ENCODE results near the gene PTPN2.

The PTPN2 gene

DNA sequence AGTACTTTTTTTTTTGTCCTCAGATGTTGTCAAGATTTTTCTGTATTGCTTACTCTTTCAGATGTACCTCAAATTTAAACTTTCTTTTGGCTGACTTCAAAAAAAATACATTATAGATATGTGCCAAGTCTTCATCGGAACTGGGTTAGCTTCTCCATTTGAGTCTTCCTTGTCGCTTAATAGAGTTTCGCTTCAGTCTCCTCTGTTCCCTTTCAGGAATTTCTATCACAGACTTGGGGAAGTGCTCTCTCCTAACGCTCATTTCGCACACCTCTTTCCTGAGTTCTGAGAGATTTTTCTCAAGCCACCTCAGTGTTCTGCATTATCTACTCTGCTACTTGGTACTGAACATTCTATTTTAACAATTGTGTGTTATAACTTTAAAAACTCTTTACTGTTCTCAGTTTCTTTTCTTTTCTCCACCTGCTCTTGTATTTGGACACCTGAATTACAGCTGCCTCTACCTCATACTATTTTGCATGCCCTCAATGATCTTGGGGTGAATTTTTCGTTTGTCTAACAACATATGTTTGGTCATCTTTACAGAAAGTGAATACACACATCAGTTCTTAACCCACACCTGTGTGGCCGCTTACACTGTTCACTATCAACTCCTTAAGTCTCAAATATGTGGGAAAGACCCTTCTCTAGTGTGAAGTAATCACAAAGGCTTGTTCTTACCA, 16.5 kb downstream of the PTPN2 start:
- TF ChIP-seq POLR2A (IDR thresholded peaks at IDR 0.05; ENCODE audit: low read depth, low read length) (no peak), TAF1 (IDR thresholded peaks at IDR 0.05; ENCODE audit: borderline replicate concordance, low read depth, low read length) (no peak), POLR2AphosphoS5 (IDR thresholded peaks at IDR 0.05; ENCODE audit: low read depth, low read length) (no peak)
- FAIRE-seq: peak; percentile 30

GRCh38 chr18:12863687-12864216, 20.3 kb downstream of the PTPN2 start:
- DNase-seq (ENCODE audit: insufficient read length) (no peak), FAIRE-seq (no peak)
- no peak for TF ChIP-seq POLR2A (IDR thresholded peaks at IDR 0.05; ENCODE audit: low read depth, low read length)
- TF ChIP-seq POLR2AphosphoS5 (IDR thresholded peaks at IDR 0.05; ENCODE audit: low read depth, low read length): no peak
- TF ChIP-seq TAF1 (IDR thresholded peaks at IDR 0.05; ENCODE audit: borderline replicate concordance, low read depth, low read length): no peak

More for the DNA sequence above, 16.5 kb downstream of the PTPN2 start:
- DNase-seq (ENCODE audit: insufficient read length): no peak

GRCh38 chr18:12862874-12863482, 21.1 kb downstream of the PTPN2 start:
- DNase-seq (ENCODE audit: insufficient read length) (no peak), FAIRE-seq (no peak)
- no peak for TF ChIP-seq POLR2A (IDR thresholded peaks at IDR 0.05; ENCODE audit: low read depth, low read length)
- no peak for TF ChIP-seq TAF1 (IDR thresholded peaks at IDR 0.05; ENCODE audit: borderline replicate concordance, low read depth, low read length)
- TF ChIP-seq POLR2AphosphoS5 (IDR thresholded peaks at IDR 0.05; ENCODE audit: low read depth, low read length): no peak

DNA sequence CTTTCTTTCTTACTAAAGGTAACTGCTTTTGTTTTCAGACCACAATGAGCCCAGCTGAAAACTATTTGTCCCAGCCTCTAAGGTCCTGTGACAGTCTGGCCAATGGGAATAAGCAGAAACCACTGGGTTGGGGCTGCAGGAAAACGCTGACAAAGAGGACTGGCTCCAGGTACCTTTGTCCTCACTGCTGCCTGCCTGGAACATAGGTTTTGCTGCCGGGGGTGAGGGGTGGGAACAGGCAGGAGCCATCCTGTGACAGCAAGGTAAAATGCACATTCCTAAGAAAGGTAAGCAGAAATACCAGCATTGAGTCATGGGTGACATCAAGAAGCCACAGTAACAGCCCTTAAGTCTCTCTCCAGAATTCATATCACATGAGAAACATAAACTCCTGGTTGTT, 21.6 kb downstream of the PTPN2 start:
- DNase-seq (ENCODE audit: insufficient read length): no peak
- no peak for FAIRE-seq
- TF ChIP-seq POLR2AphosphoS5 (IDR thresholded peaks at IDR 0.05; ENCODE audit: low read depth, low read length): no peak
- no peak for TF ChIP-seq TAF1 (IDR thresholded peaks at IDR 0.05; ENCODE audit: borderline replicate concordance, low read depth, low read length)
- no peak for TF ChIP-seq POLR2A (IDR thresholded peaks at IDR 0.05; ENCODE audit: low read depth, low read length)

- no peak for TF ChIP-seq POLR2AphosphoS5 (IDR thresholded peaks at IDR 0.05; ENCODE audit: low read depth, low read length)
- no peak for TF ChIP-seq TAF1 (IDR thresholded peaks at IDR 0.05; ENCODE audit: borderline replicate concordance, low read depth, low read length)
- no peak for TF ChIP-seq POLR2A (IDR thresholded peaks at IDR 0.05; ENCODE audit: low read depth, low read length)
- DNase-seq (ENCODE audit: insufficient read length): no peak
- no peak for FAIRE-seq
Observed at GRCh38 chr18:12861637-12862036, 22.4 kb downstream of the PTPN2 start.

GRCh38 chr18:12860530-12860929, 23.5 kb downstream of the PTPN2 start:
- no peak for TF ChIP-seq TAF1 (IDR thresholded peaks at IDR 0.05; ENCODE audit: borderline replicate concordance, low read depth, low read length)
- no peak for TF ChIP-seq POLR2A (IDR thresholded peaks at IDR 0.05; ENCODE audit: low read depth, low read length)
- TF ChIP-seq POLR2AphosphoS5 (IDR thresholded peaks at IDR 0.05; ENCODE audit: low read depth, low read length): no peak
- no peak for DNase-seq (ENCODE audit: insufficient read length)
- no peak for FAIRE-seq

GRCh38 chr18:12858991-12859390, 25.0 kb downstream of the PTPN2 start:
- FAIRE-seq (no peak), DNase-seq (ENCODE audit: insufficient read length) (no peak)
- no peak for TF ChIP-seq POLR2AphosphoS5 (IDR thresholded peaks at IDR 0.05; ENCODE audit: low read depth, low read length)

DNA sequence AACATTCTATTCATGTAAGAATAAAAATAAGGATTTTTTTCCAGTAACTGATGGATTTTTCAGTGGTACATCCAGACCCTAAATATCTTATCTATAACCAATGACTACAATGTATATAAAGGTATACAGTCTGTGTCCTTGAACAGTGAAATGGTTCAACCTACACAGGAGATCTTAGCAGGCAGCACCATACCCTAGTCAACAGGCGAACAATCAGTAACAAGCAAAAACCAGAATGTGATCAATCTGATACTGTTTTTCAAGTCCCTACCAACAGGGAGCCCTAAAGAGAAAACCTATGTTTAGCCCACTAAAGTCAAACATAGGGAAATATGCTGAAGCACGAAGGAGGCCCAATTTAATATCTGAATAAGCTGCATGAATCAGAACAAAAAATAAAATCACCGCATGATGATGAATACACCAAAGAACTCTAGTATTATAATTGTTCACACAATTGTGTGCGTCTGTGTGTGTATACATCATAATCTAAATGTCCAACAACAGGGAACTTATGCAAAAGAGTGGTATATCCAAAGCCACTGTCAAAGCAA, 26.0 kb downstream of the PTPN2 start:
- DNase-seq (ENCODE audit: insufficient read length): no peak
- FAIRE-seq: no peak
- TF ChIP-seq POLR2AphosphoS5 (IDR thresholded peaks at IDR 0.05; ENCODE audit: low read depth, low read length) (no peak), TAF1 (IDR thresholded peaks at IDR 0.05; ENCODE audit: borderline replicate concordance, low read depth, low read length) (no peak), POLR2A (IDR thresholded peaks at IDR 0.05; ENCODE audit: low read depth, low read length) (no peak)

- no peak for DNase-seq (ENCODE audit: insufficient read length)
- TF ChIP-seq POLR2A (IDR thresholded peaks at IDR 0.05; ENCODE audit: low read depth, low read length) (no peak), POLR2AphosphoS5 (IDR thresholded peaks at IDR 0.05; ENCODE audit: low read depth, low read length) (no peak), TAF1 (IDR thresholded peaks at IDR 0.05; ENCODE audit: borderline replicate concordance, low read depth, low read length) (no peak)
- FAIRE-seq: no peak
Observed at GRCh38 chr18:12857215-12857905, 26.7 kb downstream of the PTPN2 start.

DNA sequence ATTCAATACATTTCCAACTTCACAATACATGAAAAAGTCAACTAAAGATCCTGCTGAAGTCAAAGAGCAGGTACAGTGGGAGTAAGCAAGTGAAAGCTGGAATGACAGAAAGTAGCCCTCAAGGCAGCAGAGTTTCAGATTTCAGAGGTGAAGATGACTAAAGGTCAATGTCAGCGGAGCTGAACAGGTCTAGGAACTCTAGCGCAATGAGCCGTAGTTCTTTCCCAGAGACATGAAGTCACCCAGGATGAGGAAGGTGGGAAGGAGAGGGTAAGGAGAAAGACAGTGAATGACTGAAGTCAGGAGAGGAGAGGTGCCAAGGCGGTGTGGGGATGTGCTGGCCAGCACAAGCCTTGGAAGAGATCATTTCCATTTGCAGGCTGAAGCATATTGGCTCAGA, 28.1 kb downstream of the PTPN2 start:
- no peak for FAIRE-seq
- DNase-seq (ENCODE audit: insufficient read length): no peak
- TF ChIP-seq POLR2A (IDR thresholded peaks at IDR 0.05; ENCODE audit: low read depth, low read length) (no peak), TAF1 (IDR thresholded peaks at IDR 0.05; ENCODE audit: borderline replicate concordance, low read depth, low read length) (no peak), POLR2AphosphoS5 (IDR thresholded peaks at IDR 0.05; ENCODE audit: low read depth, low read length) (no peak)

- FAIRE-seq (no peak), DNase-seq (ENCODE audit: insufficient read length) (no peak)
- no peak for TF ChIP-seq POLR2A (IDR thresholded peaks at IDR 0.05; ENCODE audit: low read depth, low read length)
- no peak for TF ChIP-seq TAF1 (IDR thresholded peaks at IDR 0.05; ENCODE audit: borderline replicate concordance, low read depth, low read length)
- TF ChIP-seq POLR2AphosphoS5 (IDR thresholded peaks at IDR 0.05; ENCODE audit: low read depth, low read length): no peak
Observed at GRCh38 chr18:12852566-12853315, 31.3 kb downstream of the PTPN2 start.

Measured in GM12892 (cell line).